Heart right ventricle (tissue), 16 donors: Measurements from ENCODE around the gene CCR5. TPM values are rescaled to one million over a fixed set of nuclear protein-coding genes. Genes with fewer than 3 reads are reported as not detected.
"Not testable (repeated sequence)": the region's sequence is repeated elsewhere in the genome, so short reads cannot be mapped to it uniquely, and the experiment has no call there.

ENCODE experiments used
- ATAC-seq, 8 donors: fragments of 200-7000 bp; cut with Tn5 transposase; one replicate each; pipeline ENCODE4 v1.9.1; 2020; ENCODE audit warnings: mild to moderate bottlenecking in 8 of 8, moderate library complexity in 8 of 8, moderate number of reproducible peaks in 1 of 8
- DNase-seq, 2 donors: peaks; one replicate each; pipeline ENCODE4 v3.0.0-alpha.2; 2020
- H3K27ac ChIP-seq, 10 donors: fragments of 200-600 bp; sonication (generic) in 2 of 10; one replicate each; pipeline versions ENCODE4 v1.5.0 to v1.8.0; 2020 to 2022; ENCODE audit warnings: mild to moderate bottlenecking in 3 of 10
- H3K27me3 ChIP-seq, 7 donors: fragments of 200-600 bp; one replicate each; pipeline ENCODE4 v1.8.0; 2021 to 2022; ENCODE audit warnings: mild to moderate bottlenecking in 2 of 7
- H3K36me3 ChIP-seq, 9 donors: fragments of 200-600 bp; sonication (generic) in 1 of 9; one replicate each; pipeline versions ENCODE4 v1.5.0 to v1.8.0; 2020 to 2022; ENCODE audit warnings: mild to moderate bottlenecking in 2 of 9
- H3K4me1 ChIP-seq, 9 donors: fragments of 200-600 bp; sonication (generic) in 1 of 9; one replicate each; pipeline versions ENCODE4 v1.5.0 to v1.8.0; 2020 to 2022; ENCODE audit warnings: mild to moderate bottlenecking in 4 of 9
- H3K4me3 ChIP-seq, 10 donors: fragments of 200-600 bp; sonication (generic) in 2 of 10; one replicate each; pipeline versions ENCODE4 v1.5.0 to v1.8.0; 2020 to 2022; ENCODE audit warnings: mild to moderate bottlenecking in 7 of 10, moderate library complexity in 2 of 10
- H3K9me3 ChIP-seq, 11 donors: fragments of 200-600 bp in 10 of 11; sonication (generic) in 2 of 11; one replicate each; pipeline versions ENCODE4 v1.5.0 to v1.8.0; 2013 to 2022; ENCODE audit warnings: mild to moderate bottlenecking in 2 of 11, control low read depth in 1 of 11, moderate library complexity in 1 of 11
- CTCF ChIP-seq, 9 donors: fragments of 200-600 bp; sonication (generic) in 2 of 9; IDR thresholded peaks; one replicate each; pipeline versions ENCODE4 v1.5.0 to v1.8.0; 2021 to 2022; ENCODE audit warnings: antibody characterized with exemption in 9 of 9, mild to moderate bottlenecking in 5 of 9, moderate library complexity in 1 of 9
- WGBS, 2 donors: extraction: QIAGEN DNeasy Blood & Tissue Kit; methylation state at CpG; one replicate each; pipeline ENCODE4 v1.1.7; 2013; ENCODE audit warnings: inconsistent platforms in 1 of 2; 5-methylcytosine and 5-hydroxymethylcytosine counted together
- intact Hi-C, 10 donors: fragments of 100-400 bp; cut with DNase I; formaldehyde crosslinking; loops; one replicate each; pipeline versions ENCODE4 v1.11.1 to v1.14.2; 2022
- polyA plus RNA-seq, 2 donors: library from polyadenylated mRNA; stranded (reverse); fragments of 200-250 nt; gene quantifications; one replicate each; pipeline ENCODE4 v1.2.3, GENCODE V29; 2013
- total RNA-seq, 10 donors: library from RNA; stranded (reverse); fragmentation: NEBNext Ultra II Directional in 3 of 10; extraction: Animal tissue kit (Norgen Biotek cat#: 25700) in 3 of 10; gene quantifications; one replicate each; pipeline versions ENCODE4 v1.2.1 to v1.2.4, GENCODE V29; 2021 to 2023
- donor health status: Arrhythmogenic right ventricular cardiomyopathy.
- donor health status: ischemic (EF 13 %, LVEDD 7.1; RV severe dilation, severe dysfunction).
- donor health status: healthy with polysubstance abuse.
- donor health status: DM: no; HTN: yes; CAD: no.
- donor health status: DM: no; HTN: no; CAD: no.
- donor health status: ischemic (EF 25% LVEDD 6.9; RV normal size, moderate dysfunction).
- donor health status: ischemic (EF 25% LVEDD 5.7; RV mildly dilated, moderate dysfunction).
- donor health status: healthy.
- donor health status: DM: yes; HTN: yes; CAD: no.
- donor health status: Ischemic cardiomyopathy.
- donor health status: ischemic (EF 35%, LVEDD 5.7; RV mildly dilated, moderate dysfunction).
- donor health status: nonischemic (EF 11% LVEDD 7.7; RV severe dilation, severe dysfunction).
- donor health status: DM: yes; HTN: yes; CAD: no.
- donor health status: PGD.
- donor health status: ischemic (EF 29% LVEDD 5.4; RV normal size, mild dysfunction).
- donor health status: nonischemic (EF 23%, LVEDD 6.1; RV moderate dilation, normal function).

CCR5 gene
- total and polyA plus RNA-seq, 12 donors = 0.17 to 7.2 (median 0.37) TPM

- no peaks in the 10 kb centered on the region for H3K36me3 ChIP-seq
- no peak for TF ChIP-seq CTCF (IDR thresholded peaks at IDR 0.05)
- no peak overlapping the region for H3K27ac ChIP-seq
- 74 to 85% methylated on average over 1 of the region's 1 CpG for WGBS, 2 donors
- H3K4me1 ChIP-seq = peaks cover 0 to 28% (median 0%) of the 10 kb centered on the region in 9 donors
- peaks cover 0 to 13% (median 0%) of the 10 kb centered on the region in 11 donors for H3K9me3 ChIP-seq
- DNase-seq (no peak), ATAC-seq (no peak)
- intact Hi-C loops = no loop called here
- H3K4me3 ChIP-seq = no peak overlapping the region
- H3K27me3 ChIP-seq = peaks cover 0 to 15% (median 4%) of the 10 kb centered on the region in 7 donors
Observed at GRCh38 chr3:46325645-46326300, 45.0 kb upstream of the CCR5 start.

DNA sequence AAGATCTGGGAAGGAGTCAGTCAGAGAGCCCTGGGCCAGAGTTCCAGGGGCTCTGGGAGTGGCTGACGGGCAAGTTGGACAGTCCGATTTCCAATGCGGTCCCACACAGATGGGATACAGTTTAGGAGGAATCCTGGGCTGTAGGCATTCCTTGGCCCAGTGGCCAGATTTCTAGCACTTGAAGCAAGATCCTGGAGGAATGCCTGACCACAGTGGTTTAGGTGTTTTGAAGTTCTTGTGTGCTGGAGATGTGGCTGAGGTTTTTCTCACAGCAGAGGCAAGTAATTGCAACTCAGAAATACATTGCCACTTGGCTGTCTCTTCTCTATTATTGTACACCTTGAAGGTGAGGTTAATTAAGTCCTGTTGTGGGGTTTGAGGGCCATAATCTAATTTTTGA, 40.1 kb upstream of the CCR5 start:
- intact Hi-C loops, DNase-seq, ATAC-seq: not testable (repeated sequence)

DNA sequence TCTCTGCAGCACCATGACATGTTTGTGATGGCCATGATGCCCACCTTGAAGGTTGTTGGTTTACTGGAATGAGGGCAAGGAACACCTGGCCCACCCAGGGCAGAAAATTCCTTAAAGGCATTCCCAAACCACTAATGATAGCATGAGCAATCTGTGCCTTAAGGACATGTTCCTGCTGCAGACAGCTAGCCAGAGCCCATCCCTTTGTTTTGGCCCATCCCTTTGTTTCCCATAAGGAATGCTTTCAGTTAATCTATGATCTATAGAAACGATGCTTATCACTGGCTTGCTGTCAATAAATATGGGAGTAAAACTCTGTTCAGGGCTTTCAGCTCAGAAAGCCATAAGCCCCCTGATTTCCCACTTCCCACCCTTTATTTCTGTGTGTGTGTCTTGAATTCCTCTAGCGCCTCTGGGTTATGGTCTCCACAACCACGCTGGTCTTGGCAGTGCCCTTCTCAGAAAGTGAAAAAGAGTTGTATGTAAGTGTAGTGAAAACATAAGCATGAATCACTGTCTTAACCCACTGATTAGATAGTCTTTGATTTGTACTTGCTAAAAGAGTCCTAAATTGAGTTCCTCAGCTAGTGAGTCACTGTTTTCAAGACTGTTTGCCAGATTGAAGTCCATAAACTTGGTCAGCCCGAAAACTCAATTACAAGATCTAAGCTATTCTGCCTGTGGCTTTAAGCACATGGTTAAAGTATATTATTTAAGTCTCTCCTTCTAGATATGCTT, 35.8 kb upstream of the CCR5 start:
- Histone ChIP-seq H3K27ac (no peak overlapping the region), H3K4me1 (peaks cover 0 to 3% (median 0%) of the 10 kb centered on the region in 9 donors), H3K27me3 (no peaks in the 10 kb centered on the region), H3K9me3 (peaks cover 0 to 20% (median 8%) of the 10 kb centered on the region in 11 donors), H3K4me3 (no peak overlapping the region), H3K36me3 (no peaks in the 10 kb centered on the region)
- no peak for DNase-seq
- ATAC-seq = no peak
- 54 to 66% methylated on average over 4 of the region's 4 CpGs for WGBS, 2 donors
- TF ChIP-seq CTCF (IDR thresholded peaks at IDR 0.05) = no peak
- intact Hi-C loops = no loop called here

More for the DNA sequence above, 40.1 kb upstream of the CCR5 start:
- not testable (repeated sequence) for H3K4me3 ChIP-seq, H3K36me3 ChIP-seq, H3K4me1 ChIP-seq, H3K27me3 ChIP-seq, H3K27ac ChIP-seq
- 85 to 95% methylated on average over 3 of the region's 3 CpGs for WGBS, 2 donors
- H3K9me3 ChIP-seq = peaks cover 0 to 13% (median 0%) of the 10 kb centered on the region in 11 donors

- no peaks in the 10 kb centered on the region for H3K36me3 ChIP-seq
- H3K27ac ChIP-seq = no peak overlapping the region
- TF ChIP-seq CTCF (IDR thresholded peaks at IDR 0.05) = no peak
- DNase-seq (no peak), ATAC-seq (no peak)
- no peak overlapping the region for H3K4me3 ChIP-seq
- 80 to 83% methylated on average over 3 of the region's 3 CpGs for WGBS, 2 donors
- intact Hi-C loops = no loop called here
- H3K4me1 ChIP-seq = peaks cover 0 to 3% (median 0%) of the 10 kb centered on the region in 9 donors
- peaks cover 0 to 26% (median 8%) of the 10 kb centered on the region in 11 donors for H3K9me3 ChIP-seq
- H3K27me3 ChIP-seq = no peaks in the 10 kb centered on the region
Observed at GRCh38 chr3:46335541-46335940, 35.2 kb upstream of the CCR5 start.

DNA sequence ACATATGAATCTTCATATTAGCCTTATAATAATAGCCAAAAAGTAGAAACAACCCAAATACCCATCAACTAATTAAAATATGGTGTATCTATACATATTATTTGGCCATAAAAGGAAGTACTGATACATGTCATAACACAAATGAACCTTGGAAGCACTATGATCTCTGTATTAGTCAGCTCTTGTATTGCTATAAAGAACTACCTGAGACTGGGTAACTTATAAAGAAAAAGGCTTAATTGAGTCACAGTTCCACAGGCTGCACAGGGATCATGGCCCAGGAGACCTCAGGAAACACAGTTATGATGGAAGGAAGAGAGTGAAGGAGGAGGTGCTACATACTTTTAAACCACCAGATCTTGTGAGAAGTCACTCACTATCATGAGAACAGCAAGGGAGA, 32.8 kb upstream of the CCR5 start:
- ATAC-seq = no peak
- intact Hi-C loops = no loop called here

More for the DNA sequence above, 32.8 kb upstream of the CCR5 start:
- no peak for TF ChIP-seq CTCF (IDR thresholded peaks at IDR 0.05)
- H3K36me3 ChIP-seq = no peaks in the 10 kb centered on the region
- no peaks in the 10 kb centered on the region for H3K27me3 ChIP-seq
- peaks cover 0 to 3% (median 0%) of the 10 kb centered on the region in 9 donors for H3K4me1 ChIP-seq
- DNase-seq = no peak
- H3K9me3 ChIP-seq = peaks cover 0 to 26% (median 8%) of the 10 kb centered on the region in 11 donors
- H3K27ac ChIP-seq = no peak overlapping the region
- no peak overlapping the region for H3K4me3 ChIP-seq
